Fibroblast of skin of left quadriceps (primary cell): ENCODE measurements around the gene EMC8.
"Not testable (repeated sequence)": the region's sequence is repeated elsewhere in the genome, so short reads cannot be mapped to it uniquely, and the experiment has no call there.

Experiments
- DNase-seq, 2 experiments: peaks; one replicate each; pipeline ENCODE4 v3.0.0-alpha.2; 2013; ENCODE audit warnings: low read depth in 2 of 2

Gene EMC8

DNA sequence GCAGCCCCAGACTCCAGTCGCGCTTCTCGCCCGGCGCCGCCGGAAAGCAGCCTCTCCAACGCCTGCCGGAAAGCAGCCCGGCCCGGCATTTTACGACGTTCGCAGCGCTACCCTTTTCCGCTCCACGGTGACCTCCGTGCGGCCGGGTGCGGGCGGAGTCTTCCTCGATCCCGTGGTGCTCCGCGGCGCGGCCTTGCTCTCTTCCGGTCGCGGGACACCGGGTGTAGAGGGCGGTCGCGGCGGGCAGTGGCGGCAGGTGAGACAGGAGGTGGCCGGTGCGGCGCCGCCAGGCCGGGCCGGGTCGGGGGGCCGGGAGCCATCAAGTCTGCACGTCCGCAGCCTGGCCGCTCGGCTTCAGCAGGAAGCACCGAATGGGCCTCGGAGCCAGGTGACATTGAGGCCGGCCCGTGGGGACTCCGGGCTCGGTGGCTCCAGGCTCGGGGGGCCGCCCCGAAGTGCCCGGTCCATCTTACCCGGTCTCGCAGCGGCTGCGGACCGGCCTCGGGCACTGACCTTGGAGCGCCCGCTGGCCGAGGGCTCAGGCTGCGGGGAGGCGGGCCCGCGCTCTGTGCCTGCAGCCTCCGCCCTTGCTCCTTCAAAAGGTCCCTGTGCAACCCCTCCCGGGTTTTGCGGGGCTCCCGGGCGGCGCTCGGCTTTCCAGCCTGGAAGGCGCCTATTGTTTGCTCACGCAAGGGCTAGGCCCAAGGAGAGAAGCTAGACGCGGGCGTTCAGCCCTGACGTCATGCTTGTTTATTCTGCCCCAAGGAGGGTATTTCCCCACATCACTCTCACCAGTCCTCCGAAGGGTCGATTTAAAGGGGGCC, at the start of gene EMC8, which contains the start of gene COX4I1:
EMC8 (minus strand) TSS at position 48 of the 824 bp plus-strand sequence. CDS start 249 bp downstream, outside the sequence.
COX4I1 (plus strand) TSS at position 199 of the 824 bp plus-strand sequence. CDS start 1,511 bp downstream, outside the sequence.
- peak; percentile 82 for DNase-seq

- no peak for DNase-seq
These were observed 49.6 kb upstream of the EMC8 start for GRCh38 chr16:85848986-85849385.

GRCh38 chr16:85847681-85848601, 48.6 kb upstream of the EMC8 start:
- DNase-seq = no peak

- DNase-seq = no peak
These were observed 47.7 kb upstream of the EMC8 start for GRCh38 chr16:85847036-85847435.

DNA sequence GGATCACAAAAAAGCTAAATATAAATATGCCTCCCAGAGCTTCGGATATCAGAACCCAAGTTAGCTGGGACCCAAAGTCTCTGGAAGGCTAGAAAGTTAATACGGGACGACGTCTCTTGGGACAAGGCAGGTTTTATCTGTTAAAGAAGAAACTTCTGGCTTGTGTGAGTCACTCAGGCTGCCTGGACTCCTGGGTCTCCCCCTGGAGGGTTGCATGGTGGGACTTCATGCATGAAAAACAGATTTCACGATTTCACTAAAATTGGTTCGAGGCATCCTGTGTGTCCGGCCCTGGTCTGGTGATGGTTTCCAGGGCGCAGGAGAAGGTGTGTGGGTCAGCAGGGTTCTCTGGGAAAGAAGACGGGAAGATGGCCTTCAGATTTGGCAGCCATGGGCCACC, 47.1 kb upstream of the EMC8 start:
- no peak for DNase-seq

DNA sequence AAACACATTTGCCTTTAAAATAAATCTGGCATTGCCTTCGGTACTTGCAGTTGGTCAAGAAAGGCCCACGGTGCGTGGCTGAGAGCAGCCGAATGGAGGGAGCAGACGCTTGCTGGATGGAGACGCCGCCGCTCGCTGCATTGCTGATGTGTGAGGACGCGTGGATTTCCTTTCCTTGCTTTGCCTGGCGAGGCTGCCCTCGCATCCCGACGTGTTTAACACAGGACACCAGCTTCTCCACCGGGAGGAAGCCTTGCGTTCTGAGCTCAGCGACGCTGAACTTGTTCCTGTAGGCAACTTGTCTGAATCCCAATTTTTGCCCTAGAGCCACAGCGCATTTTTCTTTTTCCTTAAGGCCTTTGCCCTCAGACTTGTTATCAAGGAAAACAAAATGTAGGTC, 45.9 kb upstream of the EMC8 start:
- no peak for DNase-seq

DNA sequence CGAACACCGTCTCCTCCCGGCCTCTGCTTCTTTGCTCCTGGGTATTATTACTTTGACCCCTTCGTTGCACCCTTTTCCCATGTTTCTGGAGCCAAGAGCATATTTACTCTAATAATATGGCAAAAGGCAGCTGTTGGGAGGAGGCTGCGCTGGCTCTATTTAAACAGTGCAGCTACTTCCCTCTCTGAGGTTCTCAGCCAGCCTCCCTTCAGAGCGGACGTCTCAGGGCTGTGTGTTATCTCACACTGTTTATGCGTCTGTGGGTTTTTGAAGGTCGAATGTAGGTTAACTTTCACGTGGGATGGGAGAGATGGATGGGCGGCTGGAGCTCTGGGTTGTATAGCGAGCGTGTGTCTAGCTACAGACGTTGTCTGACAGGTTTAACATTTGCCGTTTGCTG, 45.4 kb upstream of the EMC8 start:
- no peak for DNase-seq

- no peak for DNase-seq
These were observed 44.8 kb upstream of the EMC8 start for GRCh38 chr16:85844169-85844481.

DNA sequence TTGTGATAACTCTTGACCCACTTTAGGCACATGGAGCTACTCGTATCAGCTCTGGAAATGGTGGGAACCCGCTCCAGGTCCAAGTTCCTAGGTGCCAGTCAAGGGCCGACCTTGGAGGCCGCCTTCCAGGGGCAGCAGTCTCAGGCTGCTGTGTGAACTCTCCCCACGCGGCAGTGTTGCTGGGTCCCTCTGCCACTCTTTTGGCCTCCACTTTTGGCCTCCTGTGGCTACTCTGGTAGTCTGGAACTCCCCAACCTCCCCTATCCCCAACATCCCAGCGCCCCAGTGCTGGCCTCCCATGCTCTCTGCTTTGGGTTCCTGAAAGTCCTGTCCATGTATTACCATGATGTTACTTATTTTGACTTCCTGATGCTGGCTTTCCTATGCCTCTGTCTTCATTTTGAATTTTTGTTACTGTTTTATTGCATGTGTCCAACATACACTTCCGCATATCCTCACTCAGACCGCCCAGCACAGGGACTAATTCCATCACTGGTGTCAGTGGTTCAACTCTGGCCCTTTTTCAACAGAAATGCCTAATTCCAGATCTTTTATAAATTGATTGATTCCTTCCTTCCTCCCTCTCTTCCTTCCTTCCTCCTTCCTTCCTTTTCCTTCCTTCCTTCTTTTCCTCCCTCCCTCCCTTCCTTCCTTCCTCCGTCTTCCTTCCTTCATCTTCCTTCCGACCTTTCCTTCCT, 44.3 kb upstream of the EMC8 start:
- no peak for DNase-seq

DNA sequence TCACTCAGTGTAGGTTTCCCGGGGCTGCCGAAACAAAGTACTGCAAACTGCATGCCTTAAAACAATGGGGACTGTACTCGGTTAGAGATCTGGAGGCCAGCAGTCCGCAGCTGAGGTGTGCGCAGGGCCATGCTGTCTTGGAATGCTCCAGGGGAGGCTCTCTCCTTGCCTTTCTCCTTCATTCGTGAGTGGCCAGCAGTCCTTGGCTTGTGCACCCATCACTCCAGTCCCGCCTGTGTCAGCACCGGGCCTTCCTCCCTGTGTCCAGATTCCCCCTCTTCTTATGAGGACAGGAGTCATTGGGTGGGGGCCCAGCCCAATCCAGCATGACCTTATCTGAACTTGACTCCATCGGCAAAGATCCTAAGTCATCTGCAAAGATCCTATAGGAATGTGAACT, 43.5 kb upstream of the EMC8 start:
- no peak for DNase-seq

- DNase-seq = no peak
These were observed 43.1 kb upstream of the EMC8 start for GRCh38 chr16:85842435-85842834.

DNA sequence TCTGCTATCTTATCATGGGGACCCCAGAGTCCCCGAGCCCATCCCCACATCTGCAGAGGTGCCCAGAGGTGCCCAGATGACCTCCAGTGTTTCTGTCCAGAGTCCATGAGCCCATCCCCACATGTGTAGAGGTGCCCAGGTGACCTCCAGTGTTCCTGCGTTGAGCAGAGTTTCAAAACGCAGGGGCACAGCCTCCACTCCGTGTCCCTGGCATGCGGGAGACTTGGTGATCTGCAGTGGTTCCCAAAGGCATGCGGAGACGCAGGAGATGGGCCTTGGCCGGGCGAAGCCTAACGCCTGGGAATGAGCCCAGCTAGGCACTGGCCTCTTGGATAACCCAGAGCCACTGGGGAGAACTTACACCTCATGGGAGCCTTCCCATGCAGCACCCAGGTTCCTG, 41.5 kb upstream of the EMC8 start:
- no peak for DNase-seq

DNA sequence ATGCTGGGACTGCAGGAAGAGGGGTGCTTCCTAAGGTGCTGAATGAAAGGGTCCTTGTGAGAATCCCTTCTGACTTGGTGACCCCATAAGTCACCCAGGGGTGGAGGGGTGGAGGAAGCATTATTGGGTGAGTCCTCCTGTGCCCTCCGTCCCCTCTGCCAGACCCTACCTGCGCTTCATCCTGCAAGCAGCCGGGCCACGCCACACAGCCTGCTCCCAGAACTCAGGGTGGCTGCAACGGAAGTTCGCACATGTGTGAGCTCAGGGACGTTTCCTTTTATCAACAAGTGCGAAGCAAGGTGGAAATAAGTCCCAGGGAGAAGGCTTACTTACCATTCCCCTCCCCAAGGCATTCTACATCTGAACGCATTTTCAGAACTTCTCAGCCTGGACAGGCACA, 41.1 kb upstream of the EMC8 start:
- DNase-seq = no peak

GRCh38 chr16:85839681-85840240, 40.4 kb upstream of the EMC8 start:
- DNase-seq = no peak

DNA sequence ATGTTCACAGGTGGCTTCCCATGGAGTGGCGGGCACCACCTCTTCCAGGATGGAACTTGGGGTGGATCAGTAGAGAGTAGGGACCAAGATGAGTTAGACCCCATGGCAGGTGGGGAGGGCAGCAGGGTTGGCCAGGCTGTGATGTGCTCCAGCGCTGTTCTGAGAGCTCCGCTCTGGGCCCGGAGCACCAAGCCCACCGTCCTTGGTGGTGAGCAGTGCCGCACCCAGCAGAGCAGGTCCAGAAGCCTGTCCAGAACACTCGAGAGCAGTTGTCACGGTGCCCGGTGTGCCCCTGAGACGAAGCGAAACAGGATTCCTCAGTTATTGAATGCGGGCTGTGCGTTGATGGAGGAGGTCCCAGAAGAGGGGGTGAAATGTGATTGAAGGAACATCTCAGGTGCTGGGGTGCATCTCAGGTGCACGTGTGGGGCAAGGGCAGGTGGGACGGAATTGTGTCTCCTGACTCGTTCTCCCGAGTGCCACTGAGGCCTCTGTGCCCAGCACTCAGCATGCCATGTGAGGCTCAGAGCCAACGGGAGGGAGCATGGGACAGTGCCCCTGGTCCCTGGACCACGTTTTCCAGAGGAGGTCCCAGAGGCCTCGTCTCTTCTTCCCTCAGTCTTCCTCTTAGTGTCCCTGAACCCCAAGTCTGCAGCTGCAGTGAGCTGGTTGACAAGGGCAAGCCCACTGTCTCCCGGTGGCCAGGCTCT, 39.7 kb upstream of the EMC8 start:
- no peak for DNase-seq

DNA sequence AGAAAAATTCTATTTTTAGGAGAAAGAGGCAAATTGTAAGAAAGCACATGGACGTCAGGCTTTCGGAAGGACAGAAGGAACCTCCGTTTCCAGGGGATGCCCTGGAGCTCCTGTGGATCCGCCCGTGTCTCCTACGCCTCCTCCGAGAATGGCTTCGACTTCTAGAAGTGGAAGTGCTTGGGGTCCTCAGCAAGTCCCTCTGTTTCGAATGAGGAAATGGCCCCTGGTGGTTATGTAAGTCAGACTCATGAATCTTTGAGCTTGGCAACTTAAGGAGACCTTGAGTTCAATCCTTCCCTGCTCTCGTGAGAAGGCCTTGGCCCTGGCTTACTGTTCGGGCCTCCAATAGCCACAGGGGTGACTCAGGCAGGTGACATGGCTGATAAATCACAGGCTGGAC, 39.0 kb upstream of the EMC8 start:
- no peak for DNase-seq

DNA sequence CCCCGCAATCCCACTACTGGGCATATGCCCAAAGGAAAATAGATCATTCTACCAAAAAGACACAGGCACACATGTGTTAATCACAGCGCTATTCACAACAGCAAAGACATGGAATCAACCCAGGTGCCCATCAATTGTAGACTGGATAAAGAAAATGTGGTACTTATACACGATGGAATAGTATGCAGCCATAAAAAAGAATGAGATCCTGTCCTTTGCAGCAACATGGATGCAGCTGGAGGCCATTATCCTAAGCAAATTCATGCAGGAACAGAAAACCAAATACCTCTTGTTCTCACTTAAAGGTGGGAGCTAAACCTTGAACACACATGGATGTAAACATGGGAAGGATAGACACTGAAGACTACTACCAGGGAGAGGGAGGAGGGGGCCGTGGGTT, 38.3 kb upstream of the EMC8 start:
- not testable (repeated sequence) for DNase-seq

DNA sequence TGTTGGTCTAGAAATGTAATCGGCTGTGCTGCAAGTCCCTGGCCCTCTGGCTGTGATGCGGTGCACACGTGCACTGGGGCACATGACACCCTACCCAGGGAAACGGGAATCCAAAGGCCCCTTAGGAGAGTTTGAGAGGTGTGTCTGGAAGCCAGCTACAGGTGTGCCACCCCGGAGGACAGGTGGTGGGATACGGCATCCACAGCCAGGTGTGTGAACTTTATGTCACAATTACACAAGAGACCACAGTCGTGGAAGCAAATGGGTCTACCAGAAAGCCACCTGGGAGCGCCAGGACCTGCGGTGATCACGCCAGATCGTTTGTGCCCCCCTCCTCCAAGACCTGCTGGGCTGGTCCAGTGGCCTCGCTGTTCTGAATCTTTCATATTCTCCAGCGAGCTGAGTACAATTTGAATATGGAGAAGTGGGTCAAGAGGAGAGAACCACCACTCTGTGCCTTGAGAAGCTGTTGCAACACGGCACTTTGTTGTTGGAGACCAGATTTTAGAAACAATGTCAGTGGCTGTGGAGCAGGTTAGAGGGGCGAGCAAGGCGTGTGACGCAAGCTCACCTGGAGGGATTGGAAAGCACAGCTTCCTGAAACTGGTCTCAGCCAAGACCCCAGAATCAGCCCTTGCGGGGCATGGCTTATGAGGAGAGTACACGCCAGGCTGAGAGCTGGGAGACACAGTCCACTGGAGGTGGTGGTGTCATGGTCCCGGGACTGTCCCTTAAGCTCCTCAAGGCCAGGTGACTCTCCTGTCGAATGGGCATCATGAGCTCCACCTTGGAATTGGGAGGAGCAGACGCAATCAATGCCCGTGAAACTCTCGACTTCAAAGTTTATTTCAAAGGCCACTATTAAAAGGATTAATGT, 37.6 kb upstream of the EMC8 start:
- no peak for DNase-seq

- DNase-seq = no peak
These were observed 36.8 kb upstream of the EMC8 start for GRCh38 chr16:85835956-85836705.
